ENCODE measurements around the gene SLC31A2.

GRCh38 chr9:113166039-113166438, 15.2 kb downstream of the SLC31A2 start:
- TF ChIP-seq CTCF (IDR thresholded peaks at IDR 0.05) (no peak), POLR2A (IDR thresholded peaks at IDR 0.05) (no peak)
